Measurements from ENCODE around the gene YIPF2.

The YIPF2 gene

DNA sequence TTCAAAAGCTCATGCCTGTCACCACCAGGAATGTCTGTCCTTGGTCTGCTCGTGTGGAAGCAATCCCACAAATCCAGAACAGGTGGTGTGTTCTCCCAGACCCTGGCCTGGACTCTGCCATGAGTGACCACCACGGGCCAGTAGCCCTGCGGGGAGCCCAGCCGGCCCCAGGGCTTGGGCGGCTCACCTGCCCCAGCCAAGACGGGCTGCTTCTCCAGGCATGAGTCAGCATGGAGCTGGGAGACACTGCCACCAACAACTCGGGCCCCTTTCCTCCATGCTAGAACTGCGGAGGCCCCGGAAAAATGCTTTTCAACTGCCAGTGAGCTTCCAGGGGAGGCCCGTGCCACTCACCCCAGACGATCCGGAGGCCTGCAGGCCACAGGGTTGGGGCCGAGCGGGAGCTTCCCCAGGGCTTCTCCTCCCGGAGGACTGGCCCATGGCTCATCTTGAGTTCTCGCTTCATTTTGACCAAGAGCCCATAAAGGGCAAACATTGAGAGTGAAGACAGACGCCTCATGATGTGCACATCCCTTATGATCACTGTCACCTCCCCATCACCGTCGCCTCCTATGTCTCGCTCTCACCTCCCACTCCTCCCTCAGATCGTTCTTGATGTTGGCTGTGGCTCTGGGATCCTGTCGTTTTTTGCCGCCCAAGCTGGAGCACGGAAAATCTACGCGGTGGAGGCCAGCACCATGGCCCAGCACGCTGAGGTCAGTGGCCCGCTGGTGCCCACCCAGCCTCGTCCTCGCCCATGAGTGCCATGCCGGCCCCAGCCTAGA, 16.7 kb downstream of the YIPF2 start:
- H3K36me3 Mint-ChIP-seq (ENCODE audit: insufficient read depth) = peaks cover 20% of the 10 kb centered on the region
- H3K27ac Mint-ChIP-seq = no peak overlapping the region
- DNase-seq (no peak), ATAC-seq (replicated peaks) (no peak)
- no peak overlapping the region for H3K4me3 Mint-ChIP-seq
- H3K27me3 Mint-ChIP-seq = no peaks in the 10 kb centered on the region
- H3K4me1 Mint-ChIP-seq (ENCODE audit: low read depth in 2 of 2) = no peaks in the 10 kb centered on the region
- H3K9me3 Mint-ChIP-seq = no peaks in the 10 kb centered on the region

- no peak overlapping the region for H3K27ac Mint-ChIP-seq
- peaks cover 0 to 1% of the 10 kb centered on the region in 2 donors for H3K4me1 Mint-ChIP-seq (ENCODE audit: low read depth in 2 of 2)
- H3K27me3 Mint-ChIP-seq = no peaks in the 10 kb centered on the region
- no peak overlapping the region for H3K4me3 Mint-ChIP-seq
- H3K36me3 Mint-ChIP-seq (ENCODE audit: insufficient read depth) = peaks cover 23% of the 10 kb centered on the region
- DNase-seq (no peak), ATAC-seq (replicated peaks) (no peak)
- H3K9me3 Mint-ChIP-seq = no peaks in the 10 kb centered on the region
Observed at GRCh38 chr19:10908380-10908960, 20.0 kb downstream of the YIPF2 start.

- Mint-ChIP-seq H3K36me3 (ENCODE audit: insufficient read depth) (peaks cover 20% of the 10 kb centered on the region), H3K4me3 (no peak overlapping the region)
- no peak for ATAC-seq (replicated peaks)
Observed at GRCh38 chr19:10907925-10908324, 20.5 kb downstream of the YIPF2 start.

DNA sequence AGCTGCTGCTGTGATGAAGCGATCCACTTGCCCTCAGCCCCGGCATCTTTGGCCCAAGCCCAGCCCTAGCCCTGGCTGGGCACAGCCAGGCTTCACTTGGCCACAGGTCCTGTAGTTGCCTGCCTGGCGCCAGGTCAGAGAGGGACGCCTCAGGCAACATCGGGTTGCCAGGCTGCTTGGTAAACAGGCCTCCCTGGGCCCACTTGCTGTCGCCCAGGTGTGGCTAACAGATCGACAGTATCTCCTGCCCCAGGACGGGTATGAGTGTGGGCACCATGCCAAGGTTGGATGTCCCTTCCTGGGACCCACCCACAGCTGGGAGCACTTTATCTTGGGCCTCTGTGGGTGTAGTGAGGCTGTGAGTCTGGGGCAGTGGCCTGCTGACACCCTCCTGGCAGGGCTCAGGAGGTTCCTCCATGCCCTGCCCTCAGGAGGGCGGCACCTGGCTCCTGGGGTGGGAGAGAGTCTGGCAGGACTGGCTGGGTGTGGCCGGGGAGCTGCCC, 29.2 kb downstream of the YIPF2 start:
- Mint-ChIP-seq H3K27me3 (no peaks in the 10 kb centered on the region), H3K9me3 (peaks cover 0 to 1% of the 10 kb centered on the region in 2 donors)

More at GRCh38 chr19:10907925-10908324, 20.5 kb downstream of the YIPF2 start:
- H3K4me1 Mint-ChIP-seq (ENCODE audit: low read depth in 2 of 2) = peaks cover 0 to 1% of the 10 kb centered on the region in 2 donors
- no peaks in the 10 kb centered on the region for H3K27me3 Mint-ChIP-seq
- H3K9me3 Mint-ChIP-seq = peaks cover 0 to under 1% of the 10 kb centered on the region in 2 donors
- DNase-seq = no peak
- no peak overlapping the region for H3K27ac Mint-ChIP-seq

GRCh38 chr19:10898633-10899032, 29.8 kb downstream of the YIPF2 start:
- DNase-seq (no peak), ATAC-seq (replicated peaks) (no peak)
- H3K4me3 Mint-ChIP-seq = no peak overlapping the region
- peaks cover 6% of the 10 kb centered on the region for H3K36me3 Mint-ChIP-seq (ENCODE audit: insufficient read depth)
- H3K27ac Mint-ChIP-seq = peak overlapping the region in 1 of 2 donors; percentile 58
- peaks cover 0 to 1% of the 10 kb centered on the region in 2 donors for H3K9me3 Mint-ChIP-seq
- H3K4me1 Mint-ChIP-seq (ENCODE audit: low read depth in 2 of 2) = peaks cover 13 to 19% of the 10 kb centered on the region in 2 donors
- no peaks in the 10 kb centered on the region for H3K27me3 Mint-ChIP-seq

More for the DNA sequence above, 29.2 kb downstream of the YIPF2 start:
- ATAC-seq (replicated peaks) = no peak
- Mint-ChIP-seq H3K36me3 (ENCODE audit: insufficient read depth) (peaks cover 6% of the 10 kb centered on the region), H3K4me3 (no peak overlapping the region), H3K27ac (peak overlapping the region in 1 of 2 donors; percentile 58), H3K4me1 (ENCODE audit: low read depth in 2 of 2) (peaks cover 13 to 17% of the 10 kb centered on the region in 2 donors)
- DNase-seq = no peak

DNA sequence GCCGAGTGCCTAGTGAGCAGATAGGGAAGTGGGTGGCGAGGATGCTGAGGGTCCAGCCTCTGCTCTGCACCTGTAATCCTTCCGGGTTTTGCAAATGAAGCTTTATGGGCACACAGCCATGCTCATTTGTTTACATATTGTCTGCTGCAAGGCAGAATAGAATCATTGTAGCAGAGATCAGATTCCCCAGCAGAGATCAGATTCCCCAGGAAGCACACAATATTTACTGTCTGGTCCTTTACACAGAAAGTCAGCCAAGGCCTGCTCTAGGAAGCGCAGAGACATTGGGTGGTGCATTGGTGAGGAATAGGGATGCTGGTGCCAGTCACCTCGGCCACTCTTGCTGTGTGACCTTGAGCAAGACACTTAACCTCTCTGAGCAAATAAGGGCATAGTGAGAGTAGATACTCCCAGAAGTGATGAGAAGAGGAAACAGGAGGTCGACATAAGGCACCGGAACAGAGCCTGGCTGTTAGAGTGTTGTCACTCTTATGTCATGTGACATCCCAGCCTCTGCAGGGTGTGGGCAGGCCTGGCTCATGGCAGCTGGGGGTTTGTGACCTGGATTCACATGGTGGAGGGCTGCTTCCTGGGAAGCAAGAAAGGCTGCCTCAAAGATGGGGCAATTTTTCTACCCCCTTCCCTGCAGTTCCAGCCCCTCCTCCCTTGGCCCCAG, 31.4 kb downstream of the YIPF2 start:
- no peak for ATAC-seq (replicated peaks)
- DNase-seq = no peak
- Mint-ChIP-seq H3K36me3 (ENCODE audit: insufficient read depth) (peaks cover 6% of the 10 kb centered on the region), H3K9me3 (no peaks in the 10 kb centered on the region), H3K4me3 (no peak overlapping the region), H3K27ac (peak overlapping the region; percentile 16 to 42), H3K27me3 (no peaks in the 10 kb centered on the region), H3K4me1 (ENCODE audit: low read depth in 2 of 2) (peaks cover 13 to 18% of the 10 kb centered on the region in 2 donors)

DNA sequence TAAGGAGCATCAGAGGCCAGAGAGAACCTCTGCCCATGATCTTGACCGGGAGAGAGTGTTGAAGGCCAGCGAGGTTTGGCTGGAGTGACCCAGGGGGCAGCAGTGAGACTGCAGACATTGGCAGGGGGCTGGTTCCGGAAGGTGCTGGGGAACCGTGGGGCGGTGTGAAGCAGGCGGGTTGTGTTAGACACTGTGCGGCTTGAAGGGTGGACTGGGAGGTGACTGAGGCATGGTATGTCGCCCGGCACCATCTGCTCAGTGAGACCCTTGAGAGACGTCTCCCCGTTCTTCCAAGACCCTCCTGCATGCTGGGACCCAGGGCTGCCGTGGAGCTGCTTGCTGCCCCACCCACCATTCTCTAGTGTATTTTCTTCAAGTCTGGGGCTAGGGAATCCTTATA, 32.5 kb downstream of the YIPF2 start:
- no peaks in the 10 kb centered on the region for H3K9me3 Mint-ChIP-seq
- H3K27ac Mint-ChIP-seq = no peak overlapping the region
- H3K27me3 Mint-ChIP-seq = no peaks in the 10 kb centered on the region
- H3K36me3 Mint-ChIP-seq (ENCODE audit: insufficient read depth) = peaks cover 3% of the 10 kb centered on the region
- H3K4me1 Mint-ChIP-seq (ENCODE audit: low read depth in 2 of 2) = peaks cover 13 to 18% of the 10 kb centered on the region in 2 donors
- DNase-seq (no peak), ATAC-seq (replicated peaks) (no peak)
- H3K4me3 Mint-ChIP-seq = no peak overlapping the region

DNA sequence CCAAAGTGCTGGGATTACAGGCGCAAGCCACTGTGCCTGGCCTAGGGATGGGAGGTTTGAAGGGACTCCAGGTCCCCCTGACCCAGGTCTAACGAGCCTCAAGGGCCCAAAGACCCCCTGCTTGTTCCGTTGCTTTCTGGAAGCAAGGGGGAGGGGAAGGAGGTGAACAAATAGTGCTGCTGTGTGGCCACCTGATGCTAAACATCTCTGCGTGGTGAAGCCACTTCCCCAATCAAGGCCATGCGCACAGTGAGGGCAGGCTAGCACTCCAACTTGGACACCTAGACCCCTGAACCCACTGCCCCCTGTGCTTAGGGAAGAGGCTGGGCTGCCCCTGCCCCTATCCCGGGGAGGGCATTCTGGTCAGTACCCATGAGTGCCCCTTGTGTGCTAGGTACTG, 33.1 kb downstream of the YIPF2 start:
- Mint-ChIP-seq H3K9me3 (no peaks in the 10 kb centered on the region), H3K36me3 (ENCODE audit: insufficient read depth) (no peaks in the 10 kb centered on the region), H3K4me1 (ENCODE audit: low read depth in 2 of 2) (peaks cover 13 to 18% of the 10 kb centered on the region in 2 donors), H3K27ac (no peak overlapping the region), H3K4me3 (no peak overlapping the region), H3K27me3 (no peaks in the 10 kb centered on the region)
- ATAC-seq (replicated peaks) = no peak
- no peak for DNase-seq

DNA sequence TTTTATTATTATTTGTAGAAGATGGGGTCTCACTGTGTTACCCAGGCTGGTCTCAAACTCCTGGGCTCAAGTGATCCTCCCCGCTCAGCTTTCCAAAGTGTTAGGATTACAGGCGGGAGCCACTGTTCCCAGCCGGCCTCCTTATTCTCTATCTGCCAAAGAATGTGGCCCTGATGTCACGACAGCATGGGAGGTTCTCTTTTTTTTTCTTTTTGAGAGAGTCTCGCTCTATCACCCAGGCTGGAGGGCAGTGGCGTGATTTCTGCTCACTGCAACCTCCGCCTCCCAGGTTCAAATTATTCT, 33.6 kb downstream of the YIPF2 start:
- Mint-ChIP-seq H3K4me1 (ENCODE audit: low read depth in 2 of 2) (peaks cover 13 to 18% of the 10 kb centered on the region in 2 donors), H3K4me3 (no peak overlapping the region), H3K27me3 (no peaks in the 10 kb centered on the region), H3K27ac (no peak overlapping the region), H3K36me3 (ENCODE audit: insufficient read depth) (no peaks in the 10 kb centered on the region), H3K9me3 (no peaks in the 10 kb centered on the region)
- ATAC-seq (replicated peaks) (no peak), DNase-seq (no peak)

- Mint-ChIP-seq H3K27me3 (no peaks in the 10 kb centered on the region), H3K36me3 (ENCODE audit: insufficient read depth) (no peaks in the 10 kb centered on the region), H3K27ac (no peak overlapping the region)
Observed at GRCh38 chr19:10892256-10892655, 36.2 kb downstream of the YIPF2 start.

GRCh38 chr19:10891405-10892086, 36.9 kb downstream of the YIPF2 start:
- H3K27ac Mint-ChIP-seq = no peak overlapping the region
- H3K4me3 Mint-ChIP-seq = no peak overlapping the region
- no peaks in the 10 kb centered on the region for H3K27me3 Mint-ChIP-seq
- DNase-seq = no peak
- no peaks in the 10 kb centered on the region for H3K36me3 Mint-ChIP-seq (ENCODE audit: insufficient read depth)
- no peak for ATAC-seq (replicated peaks)
- peaks cover 7 to 12% of the 10 kb centered on the region in 2 donors for H3K4me1 Mint-ChIP-seq (ENCODE audit: low read depth in 2 of 2)
- H3K9me3 Mint-ChIP-seq = no peaks in the 10 kb centered on the region

More at GRCh38 chr19:10892256-10892655, 36.2 kb downstream of the YIPF2 start:
- ATAC-seq (replicated peaks) (no peak), DNase-seq (no peak)
- Mint-ChIP-seq H3K4me3 (no peak overlapping the region), H3K4me1 (ENCODE audit: low read depth in 2 of 2) (peaks cover 13 to 19% of the 10 kb centered on the region in 2 donors), H3K9me3 (no peaks in the 10 kb centered on the region)

DNA sequence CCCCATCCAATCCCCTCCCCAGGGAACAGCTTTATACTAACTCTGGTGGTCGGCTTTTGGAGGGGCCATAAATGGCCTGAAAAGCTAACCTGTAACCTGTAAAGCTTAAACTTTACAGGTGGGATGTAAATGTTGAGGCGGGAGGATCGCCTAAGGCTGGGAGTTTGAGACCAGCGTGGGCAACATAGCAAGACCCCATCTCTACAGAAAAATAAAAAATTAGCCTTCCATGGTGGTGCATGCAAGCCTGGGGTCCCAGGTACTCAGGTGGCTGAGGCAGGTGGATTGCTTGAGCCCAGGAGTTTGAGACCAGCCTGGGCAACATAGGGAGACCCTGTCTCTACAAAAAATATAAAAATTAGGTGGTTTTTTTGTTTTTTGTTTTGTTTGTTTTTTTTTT, 38.6 kb downstream of the YIPF2 start:
- Mint-ChIP-seq H3K4me3 (no peak overlapping the region), H3K4me1 (ENCODE audit: low read depth in 2 of 2) (peaks cover 0 to 8% of the 10 kb centered on the region in 2 donors), H3K27ac (no peak overlapping the region), H3K27me3 (no peaks in the 10 kb centered on the region), H3K9me3 (no peaks in the 10 kb centered on the region), H3K36me3 (ENCODE audit: insufficient read depth) (peaks cover 4% of the 10 kb centered on the region)
- ATAC-seq (replicated peaks) = no peak
- no peak for DNase-seq

DNA sequence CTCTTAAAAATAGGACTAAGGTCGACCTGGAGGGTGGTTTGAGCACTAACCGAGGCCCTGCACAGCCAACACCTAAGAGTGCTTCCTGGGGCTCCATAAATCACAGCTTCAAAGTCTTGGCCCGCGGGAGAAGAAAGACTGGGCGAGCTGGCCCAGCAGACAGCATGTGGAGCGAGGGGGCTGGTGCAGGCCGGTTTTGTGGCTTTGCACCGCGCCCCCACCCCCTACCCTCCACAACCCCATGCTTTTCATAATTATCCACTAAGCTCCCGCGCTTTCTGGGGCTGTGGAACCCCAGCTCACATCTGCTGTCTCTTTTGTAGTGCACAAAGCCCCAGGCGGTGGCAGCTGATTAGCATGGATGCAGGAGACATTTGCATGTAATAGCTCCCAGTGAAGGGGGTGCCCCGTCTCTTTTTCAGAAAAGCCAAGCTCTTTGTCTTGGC, 40.0 kb downstream of the YIPF2 start:
- Mint-ChIP-seq H3K4me1 (ENCODE audit: low read depth in 2 of 2) (peaks cover 0 to 4% of the 10 kb centered on the region in 2 donors), H3K9me3 (no peaks in the 10 kb centered on the region), H3K27ac (no peak overlapping the region), H3K36me3 (ENCODE audit: insufficient read depth) (peaks cover 4% of the 10 kb centered on the region), H3K27me3 (no peaks in the 10 kb centered on the region), H3K4me3 (no peak overlapping the region)
- ATAC-seq (replicated peaks) = no peak
- DNase-seq = no peak

Data from effector memory CD8-positive, alpha-beta T cell (primary cell).